PFSK-1 (cell line): ENCODE measurements around the gene PACC1.

Experiments used
- FOXP2 ChIP-seq: optimal IDR thresholded peaks from 2 replicates; pipeline ENCODE3; 2011; ENCODE audit warnings: borderline replicate concordance, control low read depth, inconsistent platforms; ENCODE audit not compliant: insufficient read depth; ENCODE audit errors: extremely low read length, extremely low read depth
- POLR2AphosphoS5 ChIP-seq: IDR thresholded peaks from 2 replicates; pipeline ENCODE4 v1.6.1; 2012; ENCODE audit warnings: low read depth, mild to moderate bottlenecking, control low read depth, low read length, moderate library complexity
- SIN3A ChIP-seq: IDR thresholded peaks from 2 replicates; pipeline ENCODE4 v1.6.1; 2012; ENCODE audit warnings: mild to moderate bottlenecking, low read length, moderate library complexity, borderline replicate concordance; ENCODE audit not compliant: insufficient read depth
- TAF1 ChIP-seq: IDR thresholded peaks from 2 replicates; pipeline ENCODE4 v1.6.1; 2012; ENCODE audit warnings: low read length, control low read depth, borderline replicate concordance; ENCODE audit not compliant: insufficient read depth
- TF ChIP-seq, protein P1 (sequence below), 2 experiments: IDR thresholded peaks; 2 replicates each; pipeline versions ENCODE4 v1.6.1 to v1.8.0; 2011 to 2012; ENCODE audit warnings: low read depth in 2 of 2, low read length in 2 of 2, control low read depth in 1 of 2, inconsistent platforms in 1 of 2, mild to moderate bottlenecking in 1 of 2, moderate library complexity in 1 of 2; ENCODE audit not compliant: insufficient read depth in 1 of 2

Gene PACC1

DNA sequence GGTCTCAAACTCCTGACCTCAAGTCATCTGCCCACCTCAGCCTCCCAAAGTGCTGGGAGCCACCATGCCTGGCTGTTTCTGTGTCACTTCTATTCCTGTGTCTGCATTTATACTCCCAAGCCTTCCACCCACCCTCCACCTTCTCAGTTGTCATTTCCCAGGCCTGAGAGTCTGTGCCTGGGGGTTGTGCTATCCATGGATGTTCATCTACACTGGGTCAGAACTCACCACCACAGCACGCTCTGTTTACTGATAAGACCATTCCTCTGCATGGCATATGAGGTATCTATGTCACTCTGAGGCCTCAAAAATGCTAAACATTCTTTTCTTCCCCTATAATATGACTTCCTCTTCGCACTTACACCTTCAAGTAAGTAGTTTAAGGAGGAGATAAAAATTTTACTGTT, 24.1 kb upstream of the PACC1 start:
- TF ChIP-seq, protein P1, sequence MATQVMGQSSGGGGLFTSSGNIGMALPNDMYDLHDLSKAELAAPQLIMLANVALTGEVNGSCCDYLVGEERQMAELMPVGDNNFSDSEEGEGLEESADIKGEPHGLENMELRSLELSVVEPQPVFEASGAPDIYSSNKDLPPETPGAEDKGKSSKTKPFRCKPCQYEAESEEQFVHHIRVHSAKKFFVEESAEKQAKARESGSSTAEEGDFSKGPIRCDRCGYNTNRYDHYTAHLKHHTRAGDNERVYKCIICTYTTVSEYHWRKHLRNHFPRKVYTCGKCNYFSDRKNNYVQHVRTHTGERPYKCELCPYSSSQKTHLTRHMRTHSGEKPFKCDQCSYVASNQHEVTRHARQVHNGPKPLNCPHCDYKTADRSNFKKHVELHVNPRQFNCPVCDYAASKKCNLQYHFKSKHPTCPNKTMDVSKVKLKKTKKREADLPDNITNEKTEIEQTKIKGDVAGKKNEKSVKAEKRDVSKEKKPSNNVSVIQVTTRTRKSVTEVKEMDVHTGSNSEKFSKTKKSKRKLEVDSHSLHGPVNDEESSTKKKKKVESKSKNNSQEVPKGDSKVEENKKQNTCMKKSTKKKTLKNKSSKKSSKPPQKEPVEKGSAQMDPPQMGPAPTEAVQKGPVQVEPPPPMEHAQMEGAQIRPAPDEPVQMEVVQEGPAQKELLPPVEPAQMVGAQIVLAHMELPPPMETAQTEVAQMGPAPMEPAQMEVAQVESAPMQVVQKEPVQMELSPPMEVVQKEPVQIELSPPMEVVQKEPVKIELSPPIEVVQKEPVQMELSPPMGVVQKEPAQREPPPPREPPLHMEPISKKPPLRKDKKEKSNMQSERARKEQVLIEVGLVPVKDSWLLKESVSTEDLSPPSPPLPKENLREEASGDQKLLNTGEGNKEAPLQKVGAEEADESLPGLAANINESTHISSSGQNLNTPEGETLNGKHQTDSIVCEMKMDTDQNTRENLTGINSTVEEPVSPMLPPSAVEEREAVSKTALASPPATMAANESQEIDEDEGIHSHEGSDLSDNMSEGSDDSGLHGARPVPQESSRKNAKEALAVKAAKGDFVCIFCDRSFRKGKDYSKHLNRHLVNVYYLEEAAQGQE (IDR thresholded peaks at IDR 0.05; ENCODE audit: insufficient read depth in 1 of 2, low read depth in 2 of 2, low read length in 2 of 2), result no peak
- TF ChIP-seq FOXP2 (no peak), SIN3A (no peak), POLR2AphosphoS5 (no peak), TAF1 (no peak)

DNA sequence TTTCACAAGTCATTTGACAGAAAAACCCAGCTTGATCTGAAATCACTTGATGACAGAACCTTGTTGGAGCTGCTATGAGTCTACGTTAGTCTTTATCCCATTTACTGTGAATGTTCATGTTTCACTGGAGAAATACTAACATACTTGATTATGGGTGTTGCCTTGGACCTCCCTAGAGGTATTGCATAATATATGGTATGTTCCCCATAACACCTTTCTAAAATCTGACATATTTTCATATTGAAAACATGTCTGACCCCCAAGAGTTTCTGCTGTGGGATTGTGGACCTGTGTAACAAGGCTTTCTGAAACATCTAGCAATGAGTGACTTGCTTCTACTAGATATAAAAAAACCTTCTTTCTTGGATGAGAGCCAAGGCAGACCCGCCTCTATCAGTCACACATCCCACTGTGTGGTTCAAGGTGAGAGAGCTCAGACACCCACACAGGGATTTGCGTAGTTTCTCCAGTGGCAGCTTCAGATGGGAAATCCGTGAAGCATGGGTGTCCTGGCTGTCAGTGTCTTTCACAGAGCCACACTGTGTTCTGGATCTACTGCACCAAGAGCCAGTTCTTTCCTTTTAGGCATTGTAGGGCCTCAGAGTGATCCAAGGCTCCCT, 22.6 kb upstream of the PACC1 start:
- TF ChIP-seq, protein P1 (IDR thresholded peaks at IDR 0.05; ENCODE audit: insufficient read depth in 1 of 2, low read depth in 2 of 2, low read length in 2 of 2), result no peak
- TF ChIP-seq SIN3A, result no peak
- no peak for TF ChIP-seq TAF1
- TF ChIP-seq FOXP2, result no peak
- no peak for TF ChIP-seq POLR2AphosphoS5

- TF ChIP-seq POLR2AphosphoS5 (no peak), TAF1 (no peak), FOXP2 (no peak), SIN3A (no peak)
- TF ChIP-seq, protein P1 (IDR thresholded peaks at IDR 0.05; ENCODE audit: insufficient read depth in 1 of 2, low read depth in 2 of 2, low read length in 2 of 2), result no peak
Observed at GRCh38 chr1:212434992-212435391, 20.3 kb upstream of the PACC1 start.

DNA sequence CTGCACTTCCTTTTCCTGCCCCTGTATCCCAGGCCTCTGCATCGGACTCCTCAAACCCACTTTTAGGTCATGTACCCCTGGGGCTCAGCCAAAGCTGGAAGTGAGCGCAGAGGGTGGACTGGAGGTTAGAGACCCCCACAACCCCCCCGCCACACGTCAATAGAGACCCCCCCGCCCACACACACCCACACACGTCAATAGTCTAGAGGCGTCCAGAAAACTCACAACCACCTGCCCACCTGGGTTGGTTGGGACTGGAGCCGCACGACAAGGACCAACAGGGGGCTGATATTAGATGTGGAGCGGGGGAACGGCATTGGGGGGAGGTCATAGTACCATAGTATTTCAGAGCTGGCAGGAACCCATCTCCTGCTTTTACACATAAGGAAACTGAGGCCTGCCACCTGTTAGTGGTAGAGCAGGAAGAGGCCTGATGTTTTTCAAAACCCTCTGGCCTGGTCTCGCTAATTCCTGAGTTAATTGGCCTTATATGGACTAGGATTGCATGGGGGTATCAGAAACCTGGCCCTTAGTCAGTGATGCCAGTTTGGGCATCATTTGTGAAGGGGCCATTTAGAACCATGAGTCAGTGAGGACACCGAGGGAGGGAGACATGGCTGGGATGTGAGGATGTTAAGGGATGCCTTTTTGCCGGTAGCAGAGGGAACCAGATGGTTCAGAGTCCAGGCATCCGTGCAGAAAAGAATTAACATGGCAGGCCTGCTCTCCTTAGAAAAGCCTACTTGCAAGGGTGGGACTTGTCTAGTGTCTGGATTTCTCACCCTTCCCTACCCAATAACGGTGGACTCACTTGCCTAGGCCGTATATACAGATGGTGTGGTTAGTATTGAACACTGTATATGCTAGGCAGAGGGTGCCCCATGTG, 19.1 kb upstream of the PACC1 start:
- TF ChIP-seq TAF1 (no peak), POLR2AphosphoS5 (no peak)
- TF ChIP-seq, protein P1 (IDR thresholded peaks at IDR 0.05; ENCODE audit: insufficient read depth in 1 of 2, low read depth in 2 of 2, low read length in 2 of 2), result no peak
